ENCODE measurements around the gene ERC1. TPM values are rescaled to one million over a fixed set of nuclear protein-coding genes. Genes with fewer than 3 reads are reported as not detected.

Gene ERC1
- total RNA-seq, 6 experiments from 2014 or later, result 44.1 to 48.9 (median 47.9) TPM

DNA sequence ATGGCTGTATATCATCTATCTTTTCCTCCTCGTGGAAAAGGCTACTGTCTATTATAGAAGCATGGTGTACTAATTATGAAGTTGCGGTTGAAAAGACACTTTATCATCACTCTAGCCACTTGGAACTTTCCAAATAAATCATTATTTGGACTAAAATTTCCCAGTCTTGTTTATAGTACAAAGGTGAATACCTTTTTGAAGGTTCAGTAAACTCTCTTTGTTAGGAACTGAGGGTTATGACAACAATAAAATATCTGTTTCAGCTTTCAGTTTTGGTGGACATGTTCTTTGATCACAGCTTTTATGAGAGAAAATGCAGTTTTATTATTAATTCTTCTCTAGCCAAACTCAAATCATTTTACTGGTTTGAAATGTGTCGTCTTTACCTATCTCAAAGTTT is 386.7 kb downstream of the ERC1 start:
- peaks cover 24% of the 10 kb centered on the region for H3K4me1 Mint-ChIP-seq (ENCODE audit: low read depth)
- H3K27me3 Mint-ChIP-seq (ENCODE audit: insufficient read depth), result no peaks in the 10 kb centered on the region
- TF ChIP-seq, protein P1, sequence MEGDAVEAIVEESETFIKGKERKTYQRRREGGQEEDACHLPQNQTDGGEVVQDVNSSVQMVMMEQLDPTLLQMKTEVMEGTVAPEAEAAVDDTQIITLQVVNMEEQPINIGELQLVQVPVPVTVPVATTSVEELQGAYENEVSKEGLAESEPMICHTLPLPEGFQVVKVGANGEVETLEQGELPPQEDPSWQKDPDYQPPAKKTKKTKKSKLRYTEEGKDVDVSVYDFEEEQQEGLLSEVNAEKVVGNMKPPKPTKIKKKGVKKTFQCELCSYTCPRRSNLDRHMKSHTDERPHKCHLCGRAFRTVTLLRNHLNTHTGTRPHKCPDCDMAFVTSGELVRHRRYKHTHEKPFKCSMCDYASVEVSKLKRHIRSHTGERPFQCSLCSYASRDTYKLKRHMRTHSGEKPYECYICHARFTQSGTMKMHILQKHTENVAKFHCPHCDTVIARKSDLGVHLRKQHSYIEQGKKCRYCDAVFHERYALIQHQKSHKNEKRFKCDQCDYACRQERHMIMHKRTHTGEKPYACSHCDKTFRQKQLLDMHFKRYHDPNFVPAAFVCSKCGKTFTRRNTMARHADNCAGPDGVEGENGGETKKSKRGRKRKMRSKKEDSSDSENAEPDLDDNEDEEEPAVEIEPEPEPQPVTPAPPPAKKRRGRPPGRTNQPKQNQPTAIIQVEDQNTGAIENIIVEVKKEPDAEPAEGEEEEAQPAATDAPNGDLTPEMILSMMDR (IDR thresholded peaks at IDR 0.05), result no peak
- peaks cover 32% of the 10 kb centered on the region for H3K36me3 Mint-ChIP-seq (ENCODE audit: low read depth)
- H3K9me3 Mint-ChIP-seq, result no peaks in the 10 kb centered on the region; the same call in 1 of the 2 replicates
- DNase-seq, result no peak
- no peak overlapping the region for H3K27ac Mint-ChIP-seq
- no peak overlapping the region for H3K4me3 Mint-ChIP-seq

DNA sequence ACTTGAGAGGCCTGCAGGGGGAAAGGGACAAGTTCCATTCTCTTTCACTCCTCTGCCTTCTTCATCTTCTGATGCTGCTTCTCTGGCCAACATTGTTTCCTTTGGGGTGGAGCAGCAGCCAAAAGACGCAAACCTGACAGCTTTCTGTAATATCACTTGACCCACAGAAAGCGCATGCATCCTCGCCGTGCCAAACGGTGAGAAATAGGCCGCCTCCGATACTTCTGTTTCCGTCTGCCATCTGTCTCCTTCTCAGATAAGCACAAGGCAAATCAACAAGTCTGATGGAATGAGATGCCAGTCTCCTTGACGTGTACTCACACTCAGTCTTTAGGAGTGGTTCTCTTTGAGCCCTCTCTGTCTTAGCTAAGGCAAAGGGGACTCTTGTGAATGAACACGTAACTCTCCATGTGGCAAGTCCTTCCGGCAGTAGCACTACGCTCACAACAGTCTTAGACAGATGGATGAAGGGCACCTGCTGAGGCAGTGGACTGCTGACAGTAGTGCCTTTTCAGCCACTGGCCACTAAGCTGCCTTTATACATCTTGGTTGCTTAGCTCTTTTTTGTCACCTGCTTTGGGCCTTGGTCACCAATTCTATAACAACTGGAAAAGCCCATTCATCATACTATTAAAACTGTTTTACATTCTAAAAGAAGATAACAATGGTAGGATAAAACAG is 389.3 kb downstream of the ERC1 start:
- H3K4me1 Mint-ChIP-seq (ENCODE audit: low read depth), result no peaks in the 10 kb centered on the region
- TF ChIP-seq, protein P1 (IDR thresholded peaks at IDR 0.05), result no peak
- no peaks in the 10 kb centered on the region for H3K9me3 Mint-ChIP-seq
- no peaks in the 10 kb centered on the region; the same call in 1 of the 2 replicates for H3K27me3 Mint-ChIP-seq (ENCODE audit: insufficient read depth)
- no peak overlapping the region for H3K27ac Mint-ChIP-seq
- DNase-seq, result no peak
- H3K4me3 Mint-ChIP-seq, result no peak overlapping the region
- H3K36me3 Mint-ChIP-seq (ENCODE audit: low read depth), result peaks cover 26% of the 10 kb centered on the region

- no peaks in the 10 kb centered on the region for H3K9me3 Mint-ChIP-seq
- H3K27ac Mint-ChIP-seq, result no peak overlapping the region
- no peak for DNase-seq
- TF ChIP-seq, protein P1 (IDR thresholded peaks at IDR 0.05), result no peak
- peaks cover 16% of the 10 kb centered on the region for H3K36me3 Mint-ChIP-seq (ENCODE audit: low read depth)
- H3K27me3 Mint-ChIP-seq (ENCODE audit: insufficient read depth), result no peaks in the 10 kb centered on the region; the same call in 1 of the 2 replicates
- H3K4me3 Mint-ChIP-seq, result no peak overlapping the region
- H3K4me1 Mint-ChIP-seq (ENCODE audit: low read depth), result no peaks in the 10 kb centered on the region
Observed at GRCh38 chr12:1382151-1382550, 391.1 kb downstream of the ERC1 start.

DNA sequence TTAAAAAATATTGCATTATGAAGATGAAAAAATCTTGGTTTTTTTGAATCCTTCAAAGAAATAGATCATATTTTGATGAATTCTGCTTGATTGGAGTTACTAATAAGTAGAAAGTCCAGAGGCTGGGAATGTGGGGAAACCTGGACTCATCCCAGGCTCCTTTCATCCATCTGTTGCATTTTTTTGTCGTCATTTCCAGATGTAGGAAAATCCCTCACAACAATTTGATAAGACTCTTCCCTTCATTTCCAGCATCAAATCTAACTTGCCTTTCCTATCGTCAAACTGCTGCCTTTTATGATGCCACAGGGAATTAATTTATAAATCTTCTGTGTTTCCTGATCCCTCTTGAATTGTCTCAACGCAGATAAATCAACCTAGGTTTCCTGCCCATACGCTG is 391.8 kb downstream of the ERC1 start:
- TF ChIP-seq, protein P1 (IDR thresholded peaks at IDR 0.05), result no peak
- H3K36me3 Mint-ChIP-seq (ENCODE audit: low read depth), result peaks cover 17% of the 10 kb centered on the region
- no peaks in the 10 kb centered on the region for H3K4me1 Mint-ChIP-seq (ENCODE audit: low read depth)
- H3K4me3 Mint-ChIP-seq, result no peak overlapping the region
- no peak for DNase-seq
- H3K27ac Mint-ChIP-seq, result no peak overlapping the region
- H3K27me3 Mint-ChIP-seq (ENCODE audit: insufficient read depth), result no peaks in the 10 kb centered on the region; the same call in 1 of the 2 replicates
- H3K9me3 Mint-ChIP-seq, result no peaks in the 10 kb centered on the region

- Mint-ChIP-seq H3K4me1 (ENCODE audit: low read depth) (no peaks in the 10 kb centered on the region), H3K36me3 (ENCODE audit: low read depth) (peaks cover 17% of the 10 kb centered on the region), H3K27me3 (ENCODE audit: insufficient read depth) (no peaks in the 10 kb centered on the region; the same call in 1 of the 2 replicates), H3K27ac (no peak overlapping the region), H3K9me3 (no peaks in the 10 kb centered on the region), H3K4me3 (no peak overlapping the region)
- no peak for DNase-seq
- TF ChIP-seq, protein P1 (IDR thresholded peaks at IDR 0.05), result no peak
Observed at GRCh38 chr12:1383758-1384157, 392.7 kb downstream of the ERC1 start.

Data from HFFc6 (cell line).